ENCODE results near the gene HINFP.

The HINFP gene

GRCh38 chr11:119091178-119091577, 30.2 kb upstream of the HINFP start:
- H3K4me1 ChIP-seq (ENCODE audit: control insufficient read depth, insufficient read depth, low read length), result peaks cover 10% of the 10 kb centered on the region; the same call in 1 of the 2 replicates
- no peak overlapping the region for H3K27ac ChIP-seq (ENCODE audit: low read depth, low read length)

DNA sequence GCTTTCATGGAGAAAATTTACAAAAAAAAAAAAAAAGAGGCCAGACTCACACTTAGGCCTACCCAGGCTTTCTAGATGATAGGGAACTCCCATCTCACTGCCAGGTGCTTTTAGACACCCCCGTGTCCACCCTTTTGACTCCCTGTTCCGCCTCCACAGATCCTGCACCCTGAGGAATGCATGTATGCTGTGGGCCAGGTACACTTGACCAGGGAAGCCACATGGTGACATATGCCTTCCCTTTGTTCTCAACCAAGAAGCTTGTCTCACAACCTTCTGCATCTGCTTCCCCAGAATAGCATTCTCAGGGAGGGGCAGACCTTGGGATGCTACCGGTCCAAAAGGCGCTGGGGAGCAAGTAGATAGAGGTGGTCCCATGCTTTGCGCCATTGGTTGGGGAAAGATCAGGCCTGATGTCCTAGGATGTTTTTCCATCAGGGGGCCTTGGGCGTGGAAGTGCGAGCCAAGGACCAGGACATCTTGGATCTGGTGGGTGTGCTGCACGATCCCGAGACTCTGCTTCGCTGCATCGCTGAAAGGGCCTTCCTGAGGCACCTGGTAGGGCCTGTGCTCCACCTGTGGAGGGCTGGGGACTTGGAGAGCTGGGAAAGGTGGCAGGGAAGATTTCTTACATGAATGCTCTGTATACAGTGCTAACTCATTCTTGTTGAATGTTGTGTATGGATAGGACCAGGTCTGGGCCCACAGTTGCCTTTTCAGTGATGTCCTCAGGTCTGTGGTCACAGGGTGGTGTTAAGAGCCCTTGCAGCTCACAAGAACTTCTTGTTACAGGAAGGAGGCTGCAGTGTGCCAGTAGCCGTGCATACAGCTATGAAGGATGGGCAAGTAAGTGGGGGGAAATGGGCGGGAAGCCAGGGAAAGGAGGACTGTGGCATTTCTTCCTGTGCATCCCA, 29.2 kb upstream of the HINFP start:
- peak overlapping the region; percentile 11 for H3K27ac ChIP-seq (ENCODE audit: low read depth, low read length)
- H3K36me3 ChIP-seq (ENCODE audit: control insufficient read depth, insufficient read depth, low read length), result peaks cover 60% of the 10 kb centered on the region
- no peaks in the 10 kb centered on the region for H3K9me3 ChIP-seq (ENCODE audit: control insufficient read depth, insufficient read depth, low read length)
- H3K9ac ChIP-seq (ENCODE audit: low read depth, low read length), result no peak overlapping the region
- peak overlapping the region; percentile 96 for H3K4me3 ChIP-seq (ENCODE audit: low read depth, low read length)
- H3K27me3 ChIP-seq (ENCODE audit: control insufficient read depth, insufficient read depth, low read length), result no peaks in the 10 kb centered on the region
- peaks cover 10% of the 10 kb centered on the region; the same call in 1 of the 2 replicates for H3K4me1 ChIP-seq (ENCODE audit: control insufficient read depth, insufficient read depth, low read length)

More at GRCh38 chr11:119091178-119091577, 30.2 kb upstream of the HINFP start:
- Histone ChIP-seq H3K36me3 (ENCODE audit: control insufficient read depth, insufficient read depth, low read length) (peaks cover 50% of the 10 kb centered on the region), H3K9me3 (ENCODE audit: control insufficient read depth, insufficient read depth, low read length) (no peaks in the 10 kb centered on the region), H3K4me3 (ENCODE audit: low read depth, low read length) (no peak overlapping the region), H3K9ac (ENCODE audit: low read depth, low read length) (no peak overlapping the region), H3K27me3 (ENCODE audit: control insufficient read depth, insufficient read depth, low read length) (no peaks in the 10 kb centered on the region)

GRCh38 chr11:119092880-119093842, 28.2 kb upstream of the HINFP start:
- Histone ChIP-seq H3K36me3 (ENCODE audit: control insufficient read depth, insufficient read depth, low read length) (peaks cover 70% of the 10 kb centered on the region), H3K9me3 (ENCODE audit: control insufficient read depth, insufficient read depth, low read length) (no peaks in the 10 kb centered on the region), H3K4me3 (ENCODE audit: low read depth, low read length) (peak overlapping the region; percentile 96), H3K9ac (ENCODE audit: low read depth, low read length) (peak overlapping the region; percentile 94), H3K27ac (ENCODE audit: low read depth, low read length) (peak overlapping the region; percentile 89), H3K27me3 (ENCODE audit: control insufficient read depth, insufficient read depth, low read length) (no peaks in the 10 kb centered on the region), H3K4me1 (ENCODE audit: control insufficient read depth, insufficient read depth, low read length) (peaks cover 10% of the 10 kb centered on the region; the same call in 1 of the 2 replicates)

DNA sequence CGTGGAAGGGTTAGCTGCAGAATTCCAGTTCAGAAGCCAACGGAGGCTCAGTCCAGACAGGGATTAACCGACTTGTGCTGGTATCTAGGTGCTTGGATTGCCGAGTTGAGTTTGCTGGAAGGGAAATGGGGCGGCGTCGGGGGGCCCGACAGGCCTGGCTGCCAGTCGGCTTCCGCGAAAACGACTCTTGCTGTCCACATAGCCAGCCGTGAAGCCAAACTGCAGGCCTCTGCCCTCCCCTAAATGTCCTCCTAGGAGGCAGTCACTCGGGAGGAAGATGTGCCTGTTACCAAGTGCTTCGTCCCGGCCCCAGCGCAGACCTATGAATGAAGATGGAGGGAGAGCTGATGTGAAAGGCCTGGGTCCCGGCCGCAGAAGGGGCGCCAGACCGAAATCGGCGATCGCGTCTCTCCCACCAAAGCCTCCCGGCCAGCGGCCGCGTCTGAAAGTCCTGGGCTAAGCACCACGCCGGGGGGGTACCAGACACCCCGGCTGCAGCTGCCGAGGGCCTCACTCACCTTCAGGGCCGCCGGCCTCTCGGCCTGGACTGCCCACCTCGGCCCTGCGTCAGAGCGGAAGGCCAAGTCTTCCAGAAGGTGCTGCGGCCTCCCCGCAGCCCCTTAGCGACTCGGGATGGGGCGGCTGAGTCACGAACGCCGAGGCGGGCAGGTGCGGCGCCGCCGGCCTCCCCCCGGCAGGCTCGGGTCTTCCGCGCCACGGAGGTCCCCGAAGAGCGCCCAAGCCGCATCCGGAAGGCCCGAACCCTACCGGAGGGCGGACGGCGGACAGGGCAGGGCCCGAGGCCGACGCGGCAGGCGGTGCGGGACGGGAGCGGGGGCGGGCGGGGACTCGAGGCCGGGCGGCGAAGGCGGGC, 27.2 kb upstream of the HINFP start:
- no peaks in the 10 kb centered on the region for H3K9me3 ChIP-seq (ENCODE audit: control insufficient read depth, insufficient read depth, low read length)
- H3K4me3 ChIP-seq (ENCODE audit: low read depth, low read length), result peak overlapping the region; percentile 96
- no peaks in the 10 kb centered on the region for H3K27me3 ChIP-seq (ENCODE audit: control insufficient read depth, insufficient read depth, low read length)
- peaks cover 10% of the 10 kb centered on the region; the same call in 1 of the 2 replicates for H3K4me1 ChIP-seq (ENCODE audit: control insufficient read depth, insufficient read depth, low read length)
- H3K9ac ChIP-seq (ENCODE audit: low read depth, low read length), result peak overlapping the region; percentile 94
- peak overlapping the region; percentile 89 for H3K27ac ChIP-seq (ENCODE audit: low read depth, low read length)
- peaks cover 72% of the 10 kb centered on the region for H3K36me3 ChIP-seq (ENCODE audit: control insufficient read depth, insufficient read depth, low read length)

DNA sequence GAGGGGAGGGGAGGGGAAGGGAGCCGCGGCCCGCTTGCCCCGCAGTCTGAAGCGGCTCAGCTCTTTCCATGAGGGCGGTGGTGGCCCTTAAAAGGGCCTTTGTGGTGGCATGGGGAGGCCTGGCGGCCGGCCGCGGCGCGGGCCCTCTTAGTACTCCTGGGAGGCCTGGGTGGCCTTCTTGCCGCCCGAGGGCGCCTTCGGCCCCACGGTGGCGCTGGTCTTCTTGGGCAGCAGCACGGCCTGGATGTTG, 26.6 kb upstream of the HINFP start:
- peaks cover 10% of the 10 kb centered on the region; the same call in 1 of the 2 replicates for H3K4me1 ChIP-seq (ENCODE audit: control insufficient read depth, insufficient read depth, low read length)
- peak overlapping the region; percentile 96 for H3K4me3 ChIP-seq (ENCODE audit: low read depth, low read length)
- peaks cover 71% of the 10 kb centered on the region for H3K36me3 ChIP-seq (ENCODE audit: control insufficient read depth, insufficient read depth, low read length)
- H3K27me3 ChIP-seq (ENCODE audit: control insufficient read depth, insufficient read depth, low read length), result no peaks in the 10 kb centered on the region
- peak overlapping the region; percentile 89 for H3K27ac ChIP-seq (ENCODE audit: low read depth, low read length)
- no peaks in the 10 kb centered on the region for H3K9me3 ChIP-seq (ENCODE audit: control insufficient read depth, insufficient read depth, low read length)
- peak overlapping the region; percentile 94 for H3K9ac ChIP-seq (ENCODE audit: low read depth, low read length)

- peak overlapping the region; percentile 94 for H3K9ac ChIP-seq (ENCODE audit: low read depth, low read length)
- peak overlapping the region; percentile 89 for H3K27ac ChIP-seq (ENCODE audit: low read depth, low read length)
- no peaks in the 10 kb centered on the region for H3K27me3 ChIP-seq (ENCODE audit: control insufficient read depth, insufficient read depth, low read length)
- peaks cover 15% of the 10 kb centered on the region for H3K4me1 ChIP-seq (ENCODE audit: control insufficient read depth, insufficient read depth, low read length)
- no peaks in the 10 kb centered on the region for H3K9me3 ChIP-seq (ENCODE audit: control insufficient read depth, insufficient read depth, low read length)
- H3K4me3 ChIP-seq (ENCODE audit: low read depth, low read length), result peak overlapping the region; percentile 96
- H3K36me3 ChIP-seq (ENCODE audit: control insufficient read depth, insufficient read depth, low read length), result peaks cover 71% of the 10 kb centered on the region
Measured at GRCh38 chr11:119095066-119095880, 26.1 kb upstream of the HINFP start.

- no peak overlapping the region for H3K9ac ChIP-seq (ENCODE audit: low read depth, low read length)
- peaks cover 36% of the 10 kb centered on the region for H3K36me3 ChIP-seq (ENCODE audit: control insufficient read depth, insufficient read depth, low read length)
- no peaks in the 10 kb centered on the region for H3K9me3 ChIP-seq (ENCODE audit: control insufficient read depth, insufficient read depth, low read length)
- H3K27me3 ChIP-seq (ENCODE audit: control insufficient read depth, insufficient read depth, low read length), result no peaks in the 10 kb centered on the region
- H3K27ac ChIP-seq (ENCODE audit: low read depth, low read length), result no peak overlapping the region
- H3K4me3 ChIP-seq (ENCODE audit: low read depth, low read length), result peak overlapping the region; percentile 86; the same call in 1 of the 2 replicates
- H3K4me1 ChIP-seq (ENCODE audit: control insufficient read depth, insufficient read depth, low read length), result peaks cover 13% of the 10 kb centered on the region
Measured at GRCh38 chr11:119099711-119100110, 21.7 kb upstream of the HINFP start.

GRCh38 chr11:119100246-119100970, 21.0 kb upstream of the HINFP start:
- Histone ChIP-seq H3K4me1 (ENCODE audit: control insufficient read depth, insufficient read depth, low read length) (peaks cover 13% of the 10 kb centered on the region), H3K4me3 (ENCODE audit: low read depth, low read length) (peak overlapping the region; percentile 86), H3K9me3 (ENCODE audit: control insufficient read depth, insufficient read depth, low read length) (no peaks in the 10 kb centered on the region), H3K27me3 (ENCODE audit: control insufficient read depth, insufficient read depth, low read length) (no peaks in the 10 kb centered on the region), H3K36me3 (ENCODE audit: control insufficient read depth, insufficient read depth, low read length) (peaks cover 36% of the 10 kb centered on the region), H3K27ac (ENCODE audit: low read depth, low read length) (no peak overlapping the region), H3K9ac (ENCODE audit: low read depth, low read length) (0 out of 2 replicates have a peak overlapping the region, but pooled peaks have one; percentile 91)

- Histone ChIP-seq H3K27me3 (ENCODE audit: control insufficient read depth, insufficient read depth, low read length) (no peaks in the 10 kb centered on the region), H3K9me3 (ENCODE audit: control insufficient read depth, insufficient read depth, low read length) (no peaks in the 10 kb centered on the region), H3K4me3 (ENCODE audit: low read depth, low read length) (peak overlapping the region; percentile 86), H3K9ac (ENCODE audit: low read depth, low read length) (peak overlapping the region; percentile 91), H3K4me1 (ENCODE audit: control insufficient read depth, insufficient read depth, low read length) (peaks cover 15% of the 10 kb centered on the region), H3K36me3 (ENCODE audit: control insufficient read depth, insufficient read depth, low read length) (peaks cover 34% of the 10 kb centered on the region), H3K27ac (ENCODE audit: low read depth, low read length) (peak overlapping the region; percentile 90)
Measured at GRCh38 chr11:119100994-119101758, 20.2 kb upstream of the HINFP start.
